ENCODE data around the gene C3orf20. TPM values are rescaled to one million over a fixed set of nuclear protein-coding genes. Genes with fewer than 3 reads are reported as not detected.

C3orf20 gene
- total RNA-seq, 1 donor from 2014 or later: 0.13 TPM

GRCh38 chr3:14757153-14757700 lies 82.3 kb downstream of the C3orf20 start:
- Histone ChIP-seq H3K4me3 (ENCODE audit: low read depth, low read length) (no peak overlapping the region), H3K27me3 (ENCODE audit: control insufficient read depth, insufficient read depth, low read length) (peaks cover 2% of the 10 kb centered on the region), H3K36me3 (ENCODE audit: control insufficient read depth, insufficient read depth, low read length) (no peaks in the 10 kb centered on the region)
- no peak for DNase-seq (ENCODE audit: low read depth)
- no peak for TF ChIP-seq CTCF (IDR thresholded peaks at IDR 0.05; ENCODE audit: insufficient read depth, low read length, poor library complexity, severe bottlenecking)

GRCh38 chr3:14758297-14758696 lies 83.4 kb downstream of the C3orf20 start:
- H3K36me3 ChIP-seq (ENCODE audit: control insufficient read depth, insufficient read depth, low read length): no peaks in the 10 kb centered on the region
- TF ChIP-seq CTCF (IDR thresholded peaks at IDR 0.05; ENCODE audit: insufficient read depth, low read length, poor library complexity, severe bottlenecking): no peak
- no peak overlapping the region for H3K4me3 ChIP-seq (ENCODE audit: low read depth, low read length)

GRCh38 chr3:14758959-14759358 lies 84.0 kb downstream of the C3orf20 start:
- peaks cover 2% of the 10 kb centered on the region for H3K27me3 ChIP-seq (ENCODE audit: control insufficient read depth, insufficient read depth, low read length)
- H3K4me3 ChIP-seq (ENCODE audit: low read depth, low read length): no peak overlapping the region
- no peak for TF ChIP-seq CTCF (IDR thresholded peaks at IDR 0.05; ENCODE audit: insufficient read depth, low read length, poor library complexity, severe bottlenecking)
- no peak for DNase-seq (ENCODE audit: low read depth)
- no peaks in the 10 kb centered on the region for H3K36me3 ChIP-seq (ENCODE audit: control insufficient read depth, insufficient read depth, low read length)

More at GRCh38 chr3:14758297-14758696, 83.4 kb downstream of the C3orf20 start:
- peaks cover 2% of the 10 kb centered on the region for H3K27me3 ChIP-seq (ENCODE audit: control insufficient read depth, insufficient read depth, low read length)
- no peak for DNase-seq (ENCODE audit: low read depth)

GRCh38 chr3:14760185-14760584 lies 85.2 kb downstream of the C3orf20 start:
- H3K36me3 ChIP-seq (ENCODE audit: control insufficient read depth, insufficient read depth, low read length): no peaks in the 10 kb centered on the region
- TF ChIP-seq CTCF (IDR thresholded peaks at IDR 0.05; ENCODE audit: insufficient read depth, low read length, poor library complexity, severe bottlenecking): no peak
- no peak overlapping the region for H3K4me3 ChIP-seq (ENCODE audit: low read depth, low read length)
- no peak for DNase-seq (ENCODE audit: low read depth)
- peaks cover 2% of the 10 kb centered on the region for H3K27me3 ChIP-seq (ENCODE audit: control insufficient read depth, insufficient read depth, low read length)

GRCh38 chr3:14761121-14761672 lies 86.3 kb downstream of the C3orf20 start:
- Histone ChIP-seq H3K36me3 (ENCODE audit: control insufficient read depth, insufficient read depth, low read length) (no peaks in the 10 kb centered on the region), H3K27me3 (ENCODE audit: control insufficient read depth, insufficient read depth, low read length) (peaks cover 2% of the 10 kb centered on the region), H3K4me3 (ENCODE audit: low read depth, low read length) (no peak overlapping the region)
- TF ChIP-seq CTCF (IDR thresholded peaks at IDR 0.05; ENCODE audit: insufficient read depth, low read length, poor library complexity, severe bottlenecking): no peak
- DNase-seq (ENCODE audit: low read depth): no peak

GRCh38 chr3:14761866-14762265 lies 86.9 kb downstream of the C3orf20 start:
- no peaks in the 10 kb centered on the region for H3K36me3 ChIP-seq (ENCODE audit: control insufficient read depth, insufficient read depth, low read length)
- no peak overlapping the region for H3K4me3 ChIP-seq (ENCODE audit: low read depth, low read length)
- no peaks in the 10 kb centered on the region for H3K27me3 ChIP-seq (ENCODE audit: control insufficient read depth, insufficient read depth, low read length)
- TF ChIP-seq CTCF (IDR thresholded peaks at IDR 0.05; ENCODE audit: insufficient read depth, low read length, poor library complexity, severe bottlenecking): no peak
- no peak for DNase-seq (ENCODE audit: low read depth)

Measured in kidney epithelial cell (primary cell).